Hematopoietic multipotent progenitor cell treated with erythropoietin and hydrocortisone succinate and interleukin-3 and kit ligand, for 4 days (in vitro differentiated cells): ENCODE data around the gene ARHGEF39.
A peak's percentile ranks its signal among the peaks of the same experiment; 100 is the strongest.
"Not testable (repeated sequence)": the region's sequence is repeated elsewhere in the genome, so short reads cannot be mapped to it uniquely, and the experiment has no call there.

Source experiments
- DNase-seq: peaks from one replicate; pipeline ENCODE4 v3.0.0-alpha.2; 2015

ARHGEF39 gene

DNA sequence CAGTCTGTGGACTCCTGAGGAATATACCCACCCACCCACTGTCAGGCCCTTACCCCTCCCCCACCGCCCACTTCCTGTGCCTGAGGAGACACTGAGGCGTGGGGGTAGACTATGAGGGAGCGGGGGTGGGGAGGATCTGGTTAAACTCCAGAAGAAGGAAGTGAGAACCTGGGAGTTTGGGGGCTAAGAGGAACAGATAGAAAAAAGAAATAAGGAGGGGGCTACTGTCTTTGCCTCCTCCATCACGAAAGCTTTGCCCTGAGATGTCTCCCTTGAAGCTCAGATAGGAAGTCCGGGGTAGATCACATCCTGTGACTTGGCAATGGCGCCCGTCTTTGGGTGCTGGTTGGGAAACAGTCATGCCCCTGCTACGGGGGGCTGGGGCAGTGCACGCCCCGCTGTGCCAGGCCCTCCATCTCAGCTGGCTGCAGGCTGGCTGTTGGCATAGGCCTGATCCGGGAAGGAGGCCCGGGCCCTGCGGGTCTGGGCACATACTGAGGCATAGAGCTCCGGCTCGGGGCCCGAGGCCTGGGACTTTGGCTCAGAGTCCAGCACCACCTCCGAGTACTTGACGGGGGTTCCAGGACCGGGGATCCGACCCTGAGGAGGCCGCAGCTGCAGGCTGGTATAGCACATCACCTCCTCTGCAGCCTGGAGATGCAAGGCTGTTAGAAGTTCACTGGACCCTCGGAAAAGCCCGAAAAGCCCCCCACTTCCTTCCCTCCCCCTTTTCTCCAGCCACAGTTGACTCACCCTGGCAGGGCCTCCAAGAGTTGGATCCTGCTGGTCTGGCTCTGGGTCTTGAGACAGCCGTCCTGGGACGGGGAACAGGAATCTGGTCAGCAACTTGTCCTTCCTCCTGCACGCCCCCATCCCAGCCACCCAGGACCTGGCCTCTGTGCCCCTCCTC, 15.3 kb downstream of the ARHGEF39 start:
- peak; percentile 58 for DNase-seq

- DNase-seq: peak; percentile 96
Observed at GRCh38 chr9:35646533-35647265, 18.3 kb downstream of the ARHGEF39 start.

DNA sequence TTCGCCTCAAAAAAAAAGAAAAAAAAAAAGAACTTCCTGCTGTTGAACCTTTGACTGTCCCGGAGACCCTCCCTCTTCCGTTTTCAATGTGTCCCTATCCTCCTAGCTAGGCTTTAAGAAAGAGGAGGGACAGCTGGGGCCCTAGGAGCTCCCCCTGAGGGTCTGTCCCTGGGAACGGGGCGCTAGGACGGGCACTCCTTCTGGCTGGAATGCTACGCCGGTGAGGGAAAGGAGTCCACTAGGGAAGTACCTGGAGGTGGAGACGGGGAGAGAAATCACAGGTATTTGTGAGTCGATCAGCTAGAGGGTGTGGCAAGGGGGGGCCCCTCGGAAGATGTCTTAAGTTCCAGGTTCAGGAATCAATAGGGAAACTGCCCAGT, 18.9 kb downstream of the ARHGEF39 start:
- DNase-seq: peak; percentile 54

GRCh38 chr9:35645736-35646135, 19.3 kb downstream of the ARHGEF39 start:
- not testable (repeated sequence) for DNase-seq

- no peak for DNase-seq
Observed at GRCh38 chr9:35643046-35643445, 21.9 kb downstream of the ARHGEF39 start.

DNA sequence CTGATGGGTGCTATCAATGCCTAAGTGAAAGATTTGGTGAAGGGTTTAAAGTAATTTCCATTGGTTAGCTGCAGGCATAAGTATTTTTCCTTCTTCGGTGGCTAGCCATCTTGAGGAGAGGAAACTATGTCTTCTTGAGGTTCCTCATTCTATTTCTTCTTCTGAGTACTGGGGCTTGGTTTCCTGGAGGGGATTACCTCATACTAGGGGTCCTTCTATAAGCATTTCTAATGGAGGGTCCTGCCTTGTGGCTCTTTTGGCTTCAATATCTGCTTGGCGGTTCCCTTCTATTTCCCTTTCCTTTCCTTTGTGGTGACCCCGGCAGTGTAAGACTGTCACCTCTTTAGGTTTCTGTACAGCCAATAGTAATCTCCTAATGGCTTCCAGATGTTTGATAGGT, 23.5 kb downstream of the ARHGEF39 start:
- DNase-seq: peak; percentile 55

GRCh38 chr9:35640431-35640830, 24.6 kb downstream of the ARHGEF39 start:
- not testable (repeated sequence) for DNase-seq

DNA sequence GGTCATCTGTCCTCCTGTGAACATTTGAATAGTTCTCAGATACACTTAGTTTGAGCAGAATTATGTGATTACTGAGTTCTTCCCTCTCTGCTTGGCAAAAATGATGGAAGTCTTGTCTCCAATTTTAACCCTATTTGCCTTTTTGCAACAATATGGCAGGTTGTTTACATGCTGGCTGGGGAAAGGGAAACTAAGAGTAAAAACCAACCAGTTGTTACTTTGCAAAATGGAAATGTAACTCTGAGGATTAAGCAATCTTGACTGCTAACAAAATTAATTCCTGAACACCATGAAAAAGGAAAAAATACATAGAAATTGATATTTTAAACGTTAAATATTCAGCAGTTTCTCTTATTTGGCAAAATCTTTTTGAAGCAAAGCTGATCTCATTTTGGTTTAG, 25.4 kb downstream of the ARHGEF39 start:
- DNase-seq: no peak

GRCh38 chr9:35639225-35639624, 25.8 kb downstream of the ARHGEF39 start:
- DNase-seq: not testable (repeated sequence)

DNA sequence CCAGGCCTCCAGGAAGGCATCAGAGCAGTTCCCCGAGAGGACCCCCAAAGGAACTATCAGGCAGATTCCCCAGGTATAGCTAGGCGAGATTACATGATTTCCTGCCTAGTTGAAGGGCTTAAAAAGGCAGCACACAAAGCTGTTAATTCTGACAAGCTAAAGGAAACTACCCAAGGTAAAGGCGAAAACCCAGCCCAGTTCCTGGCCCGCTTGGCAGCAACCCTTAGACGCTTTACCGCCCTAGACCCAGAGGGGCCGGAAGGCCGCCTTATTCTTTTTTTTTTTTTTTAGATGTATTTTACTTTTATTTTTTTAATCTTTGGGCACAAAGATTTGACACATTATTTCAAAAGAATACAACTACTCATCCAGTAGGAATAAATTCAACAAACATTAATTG, 26.2 kb downstream of the ARHGEF39 start:
- not testable (repeated sequence) for DNase-seq

GRCh38 chr9:35637427-35637955, 27.5 kb downstream of the ARHGEF39 start:
- DNase-seq: not testable (repeated sequence)

DNA sequence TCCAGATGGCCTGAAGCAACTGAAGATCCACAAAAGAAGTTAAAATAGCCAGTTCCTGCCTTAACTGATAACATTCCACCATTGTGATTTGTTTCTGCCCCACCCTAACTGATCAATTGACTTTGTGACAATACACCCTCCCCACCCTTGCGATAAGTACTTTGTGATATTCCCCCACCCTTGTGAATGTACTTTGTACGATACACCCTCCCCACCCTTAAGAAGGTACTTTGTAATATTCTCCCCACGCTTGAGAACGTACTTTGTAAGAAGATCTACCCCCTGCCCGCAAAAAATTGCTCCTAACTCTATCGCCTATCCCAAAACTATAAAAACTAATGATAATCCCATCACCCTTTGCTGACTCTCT, 28.1 kb downstream of the ARHGEF39 start:
- not testable (repeated sequence) for DNase-seq

DNA sequence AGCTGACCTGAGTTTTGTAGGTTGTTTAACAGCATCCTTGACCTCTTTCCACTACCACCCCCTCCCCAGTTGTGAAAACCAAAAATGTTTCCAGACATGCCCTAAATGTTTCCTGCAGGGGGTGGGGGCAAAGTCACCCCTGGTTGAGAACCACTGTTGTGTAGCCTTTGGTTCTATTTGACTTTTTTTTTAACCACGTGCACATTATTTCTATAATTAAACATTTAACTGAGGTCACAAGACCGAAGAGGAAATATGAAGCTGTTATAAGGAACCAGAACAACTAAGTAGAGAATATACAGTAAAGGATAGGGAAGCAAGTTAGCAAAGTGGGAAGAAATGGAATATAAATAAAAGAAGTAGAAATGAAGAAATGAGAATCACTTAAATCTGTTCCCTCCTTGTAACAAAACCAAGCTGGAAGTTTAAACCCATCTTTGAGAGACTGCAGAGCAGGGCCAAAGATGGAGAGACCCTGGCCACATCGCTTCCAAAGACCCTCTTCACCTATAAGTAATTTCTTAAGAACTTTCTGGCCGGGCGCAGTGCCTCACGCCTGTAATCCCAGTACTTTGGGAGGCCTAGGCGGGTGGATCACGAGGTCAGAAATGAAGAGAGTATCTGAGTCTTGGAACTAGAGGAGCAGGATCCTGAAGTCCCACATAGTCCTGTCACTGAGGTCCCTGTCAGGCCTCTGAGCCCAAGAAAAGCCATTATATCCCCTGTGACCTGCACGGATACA, 28.7 kb downstream of the ARHGEF39 start:
- no peak for DNase-seq

GRCh38 chr9:35635730-35636129, 29.3 kb downstream of the ARHGEF39 start:
- no peak for DNase-seq

- DNase-seq: no peak
Observed at GRCh38 chr9:35629597-35629996, 35.4 kb downstream of the ARHGEF39 start.

- DNase-seq: no peak
Observed at GRCh38 chr9:35628389-35628991, 36.5 kb downstream of the ARHGEF39 start.

GRCh38 chr9:35627575-35627974, 37.4 kb downstream of the ARHGEF39 start:
- no peak for DNase-seq

- DNase-seq: no peak
Observed at GRCh38 chr9:35619800-35620158, 45.2 kb downstream of the ARHGEF39 start.

GRCh38 chr9:35618854-35619799, 45.9 kb downstream of the ARHGEF39 start:
- DNase-seq: peak; percentile 79

DNA sequence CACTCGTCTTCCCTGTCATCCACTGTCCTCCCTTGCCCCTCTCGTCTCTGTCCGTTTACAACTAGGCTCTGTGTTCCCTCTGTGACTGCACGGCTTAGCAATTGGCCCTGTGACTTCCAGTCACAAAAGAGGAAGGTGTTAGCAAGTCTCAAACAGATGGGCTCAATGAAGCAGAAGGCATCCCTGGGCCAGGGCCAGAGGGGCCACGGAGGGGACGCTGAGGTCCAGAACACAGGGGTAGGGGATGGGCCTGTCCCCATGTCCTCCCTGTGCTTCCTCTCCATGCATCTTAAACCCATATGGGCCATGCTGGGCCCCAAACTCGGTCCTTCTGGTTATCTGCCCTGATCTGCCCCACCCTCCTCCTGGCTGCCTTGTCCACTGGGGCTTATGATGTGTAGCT, 46.7 kb downstream of the ARHGEF39 start, which contains the start of gene CD72:
CD72 (minus strand) TSS at position 89 of the 403 bp plus-strand sequence. CDS start 110 bp downstream, outside the sequence.
- peak; percentile 59 for DNase-seq

GRCh38 chr9:35617548-35617947, 47.4 kb downstream of the ARHGEF39 start:
- no peak for DNase-seq
